ENCODE data around the gene STK25.

The STK25 gene

DNA sequence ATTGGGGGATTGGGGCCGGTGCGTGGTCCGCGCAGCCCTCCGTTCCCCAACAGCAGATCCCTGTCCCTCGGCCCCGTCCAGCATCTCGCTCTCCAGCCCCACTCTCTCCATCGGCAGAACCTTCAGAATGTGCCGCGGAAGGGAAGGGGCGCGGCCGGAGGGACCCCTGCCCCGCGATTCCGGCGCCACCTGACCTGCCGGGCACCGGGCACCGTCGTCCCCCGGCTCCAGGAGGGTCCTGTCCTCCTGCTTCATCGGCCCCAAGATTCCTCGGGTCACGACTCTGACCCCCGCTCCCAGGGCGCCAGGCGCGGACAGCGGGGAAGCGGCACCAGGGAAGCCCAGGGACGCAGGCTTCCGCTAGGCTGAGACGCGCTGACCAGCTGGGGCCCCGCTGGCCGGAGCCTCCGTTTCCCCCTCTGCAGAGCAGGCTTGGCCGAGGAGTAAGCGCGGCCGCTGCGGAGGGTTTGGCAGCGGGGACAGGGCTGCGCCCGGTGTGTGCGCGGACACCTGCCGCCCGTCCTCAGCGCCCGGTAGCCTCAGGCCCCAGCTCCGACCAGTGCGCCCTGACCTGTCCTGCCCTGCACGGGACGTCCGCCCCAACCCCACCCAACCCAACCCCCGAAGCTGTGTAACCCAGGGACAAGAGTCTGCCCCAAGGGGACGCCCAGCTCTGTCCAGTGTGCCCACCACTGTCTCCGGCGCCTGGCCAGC is 33.3 kb upstream of the STK25 start:
- Mint-ChIP-seq H3K27ac (no peak overlapping the region), H3K4me3 (no peak overlapping the region), H3K9me3 (no peaks in the 10 kb centered on the region), H3K4me1 (peaks cover 15% of the 10 kb centered on the region), H3K36me3 (ENCODE audit: low read depth) (no peaks in the 10 kb centered on the region), H3K27me3 (ENCODE audit: low read depth) (peaks cover 38% of the 10 kb centered on the region)
- TF ChIP-seq, protein P1, sequence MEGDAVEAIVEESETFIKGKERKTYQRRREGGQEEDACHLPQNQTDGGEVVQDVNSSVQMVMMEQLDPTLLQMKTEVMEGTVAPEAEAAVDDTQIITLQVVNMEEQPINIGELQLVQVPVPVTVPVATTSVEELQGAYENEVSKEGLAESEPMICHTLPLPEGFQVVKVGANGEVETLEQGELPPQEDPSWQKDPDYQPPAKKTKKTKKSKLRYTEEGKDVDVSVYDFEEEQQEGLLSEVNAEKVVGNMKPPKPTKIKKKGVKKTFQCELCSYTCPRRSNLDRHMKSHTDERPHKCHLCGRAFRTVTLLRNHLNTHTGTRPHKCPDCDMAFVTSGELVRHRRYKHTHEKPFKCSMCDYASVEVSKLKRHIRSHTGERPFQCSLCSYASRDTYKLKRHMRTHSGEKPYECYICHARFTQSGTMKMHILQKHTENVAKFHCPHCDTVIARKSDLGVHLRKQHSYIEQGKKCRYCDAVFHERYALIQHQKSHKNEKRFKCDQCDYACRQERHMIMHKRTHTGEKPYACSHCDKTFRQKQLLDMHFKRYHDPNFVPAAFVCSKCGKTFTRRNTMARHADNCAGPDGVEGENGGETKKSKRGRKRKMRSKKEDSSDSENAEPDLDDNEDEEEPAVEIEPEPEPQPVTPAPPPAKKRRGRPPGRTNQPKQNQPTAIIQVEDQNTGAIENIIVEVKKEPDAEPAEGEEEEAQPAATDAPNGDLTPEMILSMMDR (IDR thresholded peaks at IDR 0.05; ENCODE audit: unreplicated experiment in 3 of 3): no peak

DNA sequence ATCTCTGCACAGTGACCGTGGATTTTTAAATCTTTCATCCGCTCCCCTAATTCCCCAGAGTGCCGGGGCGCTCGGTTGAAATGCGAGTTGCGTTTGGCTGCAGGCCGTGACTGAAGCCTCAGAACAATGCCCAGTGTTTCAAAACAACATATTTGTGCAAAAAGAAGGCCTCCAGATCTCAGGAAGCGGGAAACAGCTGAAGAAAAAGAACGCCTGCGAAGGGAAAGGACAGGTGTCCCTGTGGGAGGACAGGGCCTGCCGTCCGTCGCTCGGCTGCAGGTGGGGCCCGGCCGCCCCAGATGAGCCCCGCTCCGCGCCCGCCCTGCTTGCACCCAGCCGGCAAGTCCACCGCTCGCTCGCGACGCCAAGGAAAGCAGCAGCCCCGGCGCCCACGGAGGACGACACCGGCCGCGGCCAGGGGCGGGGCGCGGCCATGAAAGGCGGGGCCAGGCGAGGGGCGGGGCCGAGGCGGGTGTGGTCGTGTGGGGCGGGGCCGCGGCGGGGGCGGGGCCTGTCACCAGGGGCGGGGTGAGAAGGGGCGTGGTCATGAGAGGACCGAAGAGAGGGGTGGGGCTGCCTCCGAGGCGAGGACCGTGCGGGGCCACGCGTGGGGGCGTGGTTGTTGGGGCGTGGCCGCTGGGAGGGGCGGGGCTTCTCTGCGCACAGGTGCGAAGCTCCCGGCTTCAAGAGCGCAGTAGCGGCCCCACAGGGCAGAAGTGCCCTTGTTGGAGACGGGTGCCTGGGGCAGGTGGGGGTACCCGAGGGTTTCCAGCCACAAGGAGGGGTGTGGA is 32.6 kb upstream of the STK25 start:
- no peaks in the 10 kb centered on the region for H3K9me3 Mint-ChIP-seq
- TF ChIP-seq, protein P1 (IDR thresholded peaks at IDR 0.05; ENCODE audit: unreplicated experiment in 3 of 3): no peak
- peak overlapping the region; percentile 73 to 80 (median 78) for H3K4me3 Mint-ChIP-seq
- peaks cover 15% of the 10 kb centered on the region for H3K4me1 Mint-ChIP-seq
- peaks cover 41% of the 10 kb centered on the region for H3K27me3 Mint-ChIP-seq (ENCODE audit: low read depth)
- H3K36me3 Mint-ChIP-seq (ENCODE audit: low read depth): no peaks in the 10 kb centered on the region
- H3K27ac Mint-ChIP-seq: peak overlapping the region; percentile 28 to 69 (median 44)

DNA sequence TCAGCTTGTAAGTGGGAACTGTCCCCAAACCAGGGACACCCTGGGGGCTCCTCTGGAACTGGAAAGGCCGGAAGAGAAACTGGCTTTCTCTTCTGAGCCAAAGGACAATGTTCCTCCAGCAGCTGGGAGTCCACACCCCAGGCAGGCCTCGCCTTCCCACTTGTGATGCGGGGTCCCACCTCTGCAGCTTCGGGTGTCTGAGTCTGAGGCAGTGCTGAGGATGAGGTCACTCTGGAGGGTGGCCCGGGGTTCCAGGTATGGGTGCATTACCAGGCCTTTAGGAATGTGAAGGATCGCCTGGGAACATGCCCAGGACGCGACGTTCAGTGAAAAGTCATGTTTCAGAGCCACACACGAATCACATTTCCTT is 32.0 kb upstream of the STK25 start:
- Mint-ChIP-seq H3K4me3 (peak overlapping the region; percentile 73 to 80 (median 78)), H3K36me3 (ENCODE audit: low read depth) (no peaks in the 10 kb centered on the region), H3K4me1 (peaks cover 15% of the 10 kb centered on the region), H3K27ac (peak overlapping the region; percentile 28 to 69 (median 44)), H3K27me3 (ENCODE audit: low read depth) (peaks cover 43% of the 10 kb centered on the region), H3K9me3 (no peaks in the 10 kb centered on the region)
- TF ChIP-seq, protein P1 (IDR thresholded peaks at IDR 0.05; ENCODE audit: unreplicated experiment in 3 of 3): no peak

- H3K27me3 Mint-ChIP-seq (ENCODE audit: low read depth): peaks cover 43% of the 10 kb centered on the region
- H3K27ac Mint-ChIP-seq: no peak overlapping the region
- no peaks in the 10 kb centered on the region for H3K9me3 Mint-ChIP-seq
- TF ChIP-seq, protein P1 (IDR thresholded peaks at IDR 0.05; ENCODE audit: unreplicated experiment in 3 of 3): no peak
- no peak overlapping the region for H3K4me3 Mint-ChIP-seq
- H3K36me3 Mint-ChIP-seq (ENCODE audit: low read depth): no peaks in the 10 kb centered on the region
- H3K4me1 Mint-ChIP-seq: peaks cover 15% of the 10 kb centered on the region
Measured at GRCh38 chr2:241539616-241540374, 31.4 kb upstream of the STK25 start.

GRCh38 chr2:241538838-241539615 is 30.6 kb upstream of the STK25 start:
- TF ChIP-seq, protein P1 (IDR thresholded peaks at IDR 0.05; ENCODE audit: unreplicated experiment in 3 of 3): no peak
- Mint-ChIP-seq H3K27me3 (ENCODE audit: low read depth) (peaks cover 43% of the 10 kb centered on the region), H3K9me3 (no peaks in the 10 kb centered on the region), H3K4me1 (peaks cover 15% of the 10 kb centered on the region), H3K27ac (no peak overlapping the region), H3K4me3 (peak overlapping the region; percentile 9 to 49 (median 24)), H3K36me3 (ENCODE audit: low read depth) (no peaks in the 10 kb centered on the region)
